ENCODE data around the gene ELF3. TPM values are rescaled to one million over a fixed set of nuclear protein-coding genes. Genes with fewer than 3 reads are reported as not detected.

Gene ELF3
- total RNA-seq, 1 donor from 2014 or later, result 0.56 TPM

GRCh38 chr1:202029171-202029665, 18.8 kb downstream of the ELF3 start:
- H3K4me3 Mint-ChIP-seq (ENCODE audit: unreplicated experiment), result no peak overlapping the region
- H3K36me3 Mint-ChIP-seq (ENCODE audit: low read depth, unreplicated experiment), result no peaks in the 10 kb centered on the region
- H3K4me1 Mint-ChIP-seq (ENCODE audit: unreplicated experiment), result no peaks in the 10 kb centered on the region
- H3K27ac Mint-ChIP-seq (ENCODE audit: unreplicated experiment), result no peak overlapping the region
- DNase-seq (ENCODE audit: low spot score), result no peak
- no peak for TF ChIP-seq CTCF (IDR thresholded peaks at IDR 0.05; ENCODE audit: unreplicated experiment)
- H3K27me3 Mint-ChIP-seq (ENCODE audit: unreplicated experiment), result no peaks in the 10 kb centered on the region
- H3K9me3 Mint-ChIP-seq (ENCODE audit: unreplicated experiment), result no peaks in the 10 kb centered on the region

DNA sequence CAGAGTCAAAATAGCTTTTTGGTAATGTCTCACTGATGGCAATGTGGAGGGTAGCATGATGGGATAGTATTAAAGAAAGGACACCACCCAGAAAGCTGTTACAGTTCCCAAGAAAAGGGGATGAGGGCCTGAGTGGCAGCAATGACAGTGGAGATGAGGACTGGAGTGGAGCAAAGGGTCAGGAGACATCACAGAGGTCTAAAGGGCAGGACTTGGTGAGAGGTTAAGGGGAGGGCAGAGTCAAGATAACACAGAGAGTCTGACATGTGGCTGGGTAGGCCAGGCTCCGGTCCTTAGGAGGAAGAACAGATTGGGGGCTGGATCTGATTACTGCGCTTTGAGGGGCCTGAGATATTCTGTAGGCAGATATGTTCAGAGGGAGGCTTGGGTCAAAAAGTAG, 19.3 kb downstream of the ELF3 start:
- H3K27ac Mint-ChIP-seq (ENCODE audit: unreplicated experiment), result no peak overlapping the region
- no peak for TF ChIP-seq CTCF (IDR thresholded peaks at IDR 0.05; ENCODE audit: unreplicated experiment)
- no peak for DNase-seq (ENCODE audit: low spot score)

GRCh38 chr1:202031796-202032195, 21.4 kb downstream of the ELF3 start:
- H3K27ac Mint-ChIP-seq (ENCODE audit: unreplicated experiment), result no peak overlapping the region
- no peaks in the 10 kb centered on the region for H3K36me3 Mint-ChIP-seq (ENCODE audit: low read depth, unreplicated experiment)
- H3K27me3 Mint-ChIP-seq (ENCODE audit: unreplicated experiment), result no peaks in the 10 kb centered on the region

More for the DNA sequence above, 19.3 kb downstream of the ELF3 start:
- no peaks in the 10 kb centered on the region for H3K4me1 Mint-ChIP-seq (ENCODE audit: unreplicated experiment)
- no peaks in the 10 kb centered on the region for H3K27me3 Mint-ChIP-seq (ENCODE audit: unreplicated experiment)
- no peak overlapping the region for H3K4me3 Mint-ChIP-seq (ENCODE audit: unreplicated experiment)
- no peaks in the 10 kb centered on the region for H3K9me3 Mint-ChIP-seq (ENCODE audit: unreplicated experiment)
- no peaks in the 10 kb centered on the region for H3K36me3 Mint-ChIP-seq (ENCODE audit: low read depth, unreplicated experiment)

DNA sequence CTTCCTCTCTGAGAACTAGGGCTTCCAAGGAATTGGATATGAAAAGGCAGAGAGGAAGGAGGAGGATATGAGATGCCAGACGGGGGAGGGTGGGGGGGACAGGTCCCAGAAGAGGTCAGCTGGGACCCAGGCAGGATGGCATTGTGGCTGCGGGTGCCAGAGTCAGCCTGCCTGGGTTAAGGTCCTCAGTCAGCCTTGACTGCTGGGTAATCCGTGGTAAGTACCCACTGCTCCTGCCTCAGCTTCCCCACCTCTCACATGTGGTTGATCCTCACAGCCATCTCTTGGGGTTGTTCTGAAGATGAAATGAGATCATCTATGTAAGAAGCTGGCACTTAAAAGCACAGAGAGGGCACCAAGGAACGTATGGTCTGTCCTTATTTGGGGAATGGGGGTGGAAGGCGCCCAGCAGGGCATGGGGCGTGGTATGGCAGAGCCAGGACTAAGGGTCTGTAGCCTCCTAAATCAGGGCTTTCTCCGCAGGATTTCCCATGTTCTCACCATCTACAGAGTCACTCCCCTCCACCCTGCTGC, 23.8 kb downstream of the ELF3 start:
- no peaks in the 10 kb centered on the region for H3K36me3 Mint-ChIP-seq (ENCODE audit: low read depth, unreplicated experiment)
- no peaks in the 10 kb centered on the region for H3K9me3 Mint-ChIP-seq (ENCODE audit: unreplicated experiment)
- no peaks in the 10 kb centered on the region for H3K4me1 Mint-ChIP-seq (ENCODE audit: unreplicated experiment)
- no peak for DNase-seq (ENCODE audit: low spot score)
- no peak overlapping the region for H3K27ac Mint-ChIP-seq (ENCODE audit: unreplicated experiment)
- no peak overlapping the region for H3K4me3 Mint-ChIP-seq (ENCODE audit: unreplicated experiment)
- no peak for TF ChIP-seq CTCF (IDR thresholded peaks at IDR 0.05; ENCODE audit: unreplicated experiment)
- no peaks in the 10 kb centered on the region for H3K27me3 Mint-ChIP-seq (ENCODE audit: unreplicated experiment)

More at GRCh38 chr1:202031796-202032195, 21.4 kb downstream of the ELF3 start:
- no peak for TF ChIP-seq CTCF (IDR thresholded peaks at IDR 0.05; ENCODE audit: unreplicated experiment)
- H3K4me1 Mint-ChIP-seq (ENCODE audit: unreplicated experiment), result no peaks in the 10 kb centered on the region
- no peaks in the 10 kb centered on the region for H3K9me3 Mint-ChIP-seq (ENCODE audit: unreplicated experiment)
- no peak for DNase-seq (ENCODE audit: low spot score)
- no peak overlapping the region for H3K4me3 Mint-ChIP-seq (ENCODE audit: unreplicated experiment)

DNA sequence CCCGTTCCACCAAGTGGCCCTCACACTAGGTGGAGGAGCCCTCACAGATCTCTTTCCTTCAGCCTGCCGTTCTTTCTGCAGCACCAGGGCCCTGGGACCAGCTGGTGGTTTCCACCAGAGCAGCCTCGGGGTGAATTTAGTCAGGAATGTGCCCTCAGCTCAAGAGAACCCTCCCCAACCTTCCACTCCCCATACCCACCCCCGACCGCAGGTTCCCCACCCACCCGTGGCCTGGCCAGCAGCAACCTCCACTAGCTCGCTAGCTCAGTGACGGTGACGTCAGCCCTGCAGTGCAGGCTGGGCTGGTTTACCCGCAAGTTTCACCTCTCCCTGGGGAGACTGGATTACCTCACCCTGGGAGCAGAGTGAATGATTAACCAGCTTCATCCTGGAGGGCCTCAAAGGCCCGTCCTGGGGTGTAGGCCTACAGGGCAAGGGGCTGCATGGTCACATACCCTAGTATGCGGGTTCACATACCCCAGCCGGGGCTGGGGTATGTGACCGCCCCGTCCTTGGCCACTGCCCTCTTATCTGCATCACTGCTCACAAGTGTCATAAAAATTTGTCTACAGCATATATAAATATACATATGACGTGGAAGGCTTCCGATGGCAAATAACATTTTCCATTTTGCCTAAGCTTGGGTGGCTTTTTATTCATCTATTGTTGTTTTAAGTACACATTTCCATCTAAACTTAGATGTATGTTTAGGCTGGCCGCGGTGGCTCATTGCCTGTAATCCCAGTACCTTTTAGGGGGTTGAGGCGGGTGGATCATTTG, 24.5 kb downstream of the ELF3 start:
- TF ChIP-seq CTCF (IDR thresholded peaks at IDR 0.05; ENCODE audit: unreplicated experiment), result no peak
- Mint-ChIP-seq H3K4me1 (ENCODE audit: unreplicated experiment) (no peaks in the 10 kb centered on the region), H3K27ac (ENCODE audit: unreplicated experiment) (no peak overlapping the region), H3K4me3 (ENCODE audit: unreplicated experiment) (no peak overlapping the region), H3K9me3 (ENCODE audit: unreplicated experiment) (no peaks in the 10 kb centered on the region), H3K36me3 (ENCODE audit: low read depth, unreplicated experiment) (no peaks in the 10 kb centered on the region), H3K27me3 (ENCODE audit: unreplicated experiment) (no peaks in the 10 kb centered on the region)
- no peak for DNase-seq (ENCODE audit: low spot score)

All from endothelial cell (in vitro differentiated cells).